Endodermal cell (in vitro differentiated cells): ENCODE data around the gene WDR89. TPM values are rescaled to one million over a fixed set of nuclear protein-coding genes. Genes with fewer than 3 reads are reported as not detected.

ENCODE experiments used
- DNase-seq: peaks from one replicate; pipeline ENCODE4 v3.0.0-alpha.2; 2017
- H3K27ac ChIP-seq: 2 replicates; pipeline ENCODE4 v1.5.1; 2013; ENCODE audit warnings: mild to moderate bottlenecking, low read depth, low read length, moderate library complexity
- H3K27me3 ChIP-seq: 2 replicates; pipeline ENCODE4 v1.6.1; 2013; ENCODE audit warnings: mild to moderate bottlenecking, low read length, moderate library complexity; ENCODE audit not compliant: insufficient read depth, control insufficient read depth, poor library complexity, severe bottlenecking
- H3K36me3 ChIP-seq: 2 replicates; pipeline ENCODE4 v1.7.0; 2013; ENCODE audit warnings: mild to moderate bottlenecking, low read length, moderate library complexity; ENCODE audit not compliant: control insufficient read depth, insufficient read depth
- H3K4me1 ChIP-seq: one replicate; pipeline ENCODE4 v1.7.0; 2013; ENCODE audit warnings: low read length; ENCODE audit not compliant: control insufficient read depth, insufficient read depth
- H3K4me3 ChIP-seq: 2 replicates; pipeline ENCODE4 v1.5.1; 2013; ENCODE audit warnings: mild to moderate bottlenecking, low read length, moderate library complexity
- H3K9ac ChIP-seq: 2 replicates; pipeline ENCODE4 v1.6.1; 2013; ENCODE audit warnings: mild to moderate bottlenecking, low read length, moderate library complexity; ENCODE audit not compliant: poor library complexity, severe bottlenecking; ENCODE audit errors: extremely low read depth
- H3K9me3 ChIP-seq: 2 replicates; pipeline ENCODE4 v1.6.1; 2013; ENCODE audit warnings: mild to moderate bottlenecking, low read length, moderate library complexity; ENCODE audit not compliant: control insufficient read depth
- H3K27ac Mint-ChIP-seq: 2 replicates; pipeline ENCODE4 v1.8.0; 2020; ENCODE audit warnings: mixed read lengths
- H3K27me3 Mint-ChIP-seq: 2 replicates; pipeline ENCODE4 v1.8.0; 2021; ENCODE audit warnings: mild to moderate bottlenecking, mixed read lengths; ENCODE audit not compliant: insufficient read depth
- H3K36me3 Mint-ChIP-seq: 2 replicates; pipeline ENCODE4 v1.8.0; 2020; ENCODE audit warnings: low read depth, mixed read lengths
- H3K4me1 Mint-ChIP-seq: 2 replicates; pipeline ENCODE4 v1.8.0; 2020; ENCODE audit warnings: mixed read lengths
- H3K4me3 Mint-ChIP-seq: 2 replicates; pipeline ENCODE4 v1.8.0; 2020; ENCODE audit warnings: mild to moderate bottlenecking, moderate library complexity, mixed read lengths
- H3K9me3 Mint-ChIP-seq: 2 replicates; pipeline ENCODE4 v1.8.0; 2020; ENCODE audit warnings: mild to moderate bottlenecking, mixed read lengths
- CTCF ChIP-seq: fragments of 200-600 bp; sonication (generic); conservative IDR thresholded peaks from 2 replicates; pipeline ENCODE4 v1.5.0; 2021; ENCODE audit warnings: antibody characterized with exemption, mild to moderate bottlenecking
- WGBS, 2 experiments: methylation state at CpG; one replicate each; pipeline versions ENCODE4 v1.1.5 to v1.1.7; 2013; ENCODE audit warnings: missing lambda C conversion rate in 2 of 2, mixed read lengths in 1 of 2; ENCODE audit not compliant: insufficient coverage in 1 of 2, insufficient read length in 1 of 2; 5-methylcytosine and 5-hydroxymethylcytosine counted together
- long read RNA-seq, 4 experiments: library from polyadenylated mRNA in 2 of 4; library from RNA in 1 of 4; library from capped mRNA in 1 of 4; stranded (forward) in 3 of 4; unstranded in 1 of 4; transcript quantifications; one replicate each; pipeline ENCODE4 v2.0.0, GENCODE V29; 2020 to 2021; ENCODE audit warnings: inconsistent platforms in 1 of 4
- polyA plus RNA-seq, 2 experiments: library from polyadenylated mRNA; stranded (reverse); fragments of 50-300 nt; gene quantifications; one replicate each; pipeline ENCODE4 v1.2.3, GENCODE V29; 2013
- total RNA-seq, 2 donors: library from RNA; stranded (reverse); fragmentation: NEBNext Ultra II Directional in 1 of 2; extraction: Animal tissue kit (Norgen Biotek cat#: 25700) in 1 of 2; gene quantifications; 2 replicates in 1 of 2; 3 replicates in 1 of 2; pipeline ENCODE4 v1.2.1, GENCODE V29; 2021

Gene WDR89
- 10 to 100 TPM; 23.4 to 26.7 TPM for total RNA-seq
- 18.0 TPM for polyA plus RNA-seq (2013, experiment 1 of 2)
- polyA plus RNA-seq (2013, experiment 2 of 2): 17.7 TPM
- long read RNA-seq, experiment 1, transcript WDR89-204 (1 exons, 2,935 nt): major isoform, 8 of 14 reads
- long read RNA-seq, experiment 1, partial matches to known transcripts: 2 of 14 reads
- long read RNA-seq, experiment 1, other reads (novel, unspliced or antisense): 2 of 14 reads
- long read RNA-seq, experiment 2, transcript WDR89-203 (4 exons, 976 nt): major isoform, 5 of 30 reads
- long read RNA-seq, experiment 2, partial matches to known transcripts: 1 of 30 reads
- long read RNA-seq, experiment 2, other reads (novel, unspliced or antisense): 20 of 30 reads
- long read RNA-seq, experiment 3, partial matches to known transcripts: 0 of 46 reads
- long read RNA-seq, experiment 3, other reads (novel, unspliced or antisense): 38 of 46 reads
- long read RNA-seq, experiment 4, partial matches to known transcripts: 1 of 30 reads
- long read RNA-seq, experiment 4, other reads (novel, unspliced or antisense): 23 of 30 reads

GRCh38 chr14:63641473-63642228, at the start of gene WDR89:
Gene WDR89, minus strand, starts transcription at chr14:63641871. Its CDS starts 41,929 bp downstream, at chr14:63599942.
- Histone ChIP-seq H3K27me3 (no peaks in the 10 kb centered on the region), H3K9ac (peak within 1 kb of the TSS; percentile 78), H3K27ac (peak within 1 kb of the TSS; percentile 92), H3K4me3 (peak within 1 kb of the TSS; percentile 99), H3K36me3 (peaks cover 8% of the 10 kb centered on the region), H3K9me3 (peaks cover 14% of the 10 kb centered on the region), H3K4me1 (no peaks in the 10 kb centered on the region)
- Mint-ChIP-seq H3K9me3 (peaks cover 7% of the 10 kb centered on the region), H3K27ac (peak within 1 kb of the TSS; percentile 99), H3K36me3 (peaks cover 32% of the 10 kb centered on the region), H3K4me1 (peaks cover 4% of the 10 kb centered on the region), H3K4me3 (peak within 1 kb of the TSS; percentile 83), H3K27me3 (no peaks in the 10 kb centered on the region)
- peak; percentile 99 for DNase-seq
- 0 to 1% methylated on average over 31 to 60 of the region's 60 CpGs for WGBS, 2 experiments
- TF ChIP-seq CTCF: peak; percentile 90

- WGBS, 2 experiments: 70 to 87% methylated on average over 2 to 3 of the region's 3 CpGs
- no peaks in the 10 kb centered on the region for H3K4me1 ChIP-seq
- H3K4me3 Mint-ChIP-seq: no peak overlapping the region
- H3K27ac ChIP-seq: no peak overlapping the region
- H3K27me3 ChIP-seq: no peaks in the 10 kb centered on the region
- H3K9ac ChIP-seq: no peak overlapping the region
- peaks cover 4% of the 10 kb centered on the region for H3K36me3 Mint-ChIP-seq
- H3K27ac Mint-ChIP-seq: no peak overlapping the region
- H3K9me3 Mint-ChIP-seq: no peaks in the 10 kb centered on the region
- no peaks in the 10 kb centered on the region for H3K4me1 Mint-ChIP-seq
- H3K36me3 ChIP-seq: peaks cover 5% of the 10 kb centered on the region
- no peaks in the 10 kb centered on the region for H3K27me3 Mint-ChIP-seq
- DNase-seq: no peak
- H3K4me3 ChIP-seq: no peak overlapping the region
- no peaks in the 10 kb centered on the region for H3K9me3 ChIP-seq
- no peak for TF ChIP-seq CTCF
These were observed 47.5 kb upstream of the WDR89 start for GRCh38 chr14:63689132-63689531.

DNA sequence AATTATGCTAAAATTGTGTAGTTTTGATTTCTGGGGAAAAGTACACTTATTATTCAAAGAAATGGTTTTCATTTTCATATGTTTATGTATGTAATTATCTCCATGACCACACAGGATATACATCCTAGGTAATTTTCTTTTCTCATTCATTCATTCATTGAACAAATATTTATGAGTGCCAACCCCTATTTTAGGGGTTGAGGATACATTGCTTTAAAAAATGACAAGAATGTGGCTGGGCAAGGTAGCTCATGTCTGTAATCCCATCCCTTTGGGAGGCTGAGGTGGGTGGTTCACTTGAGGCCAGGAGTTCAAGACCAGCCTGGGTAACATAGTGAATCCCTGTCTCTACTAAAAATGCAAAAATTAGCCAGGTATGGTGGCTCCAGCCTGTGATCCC, 45.3 kb upstream of the WDR89 start:
- H3K27ac ChIP-seq: no peak overlapping the region
- Mint-ChIP-seq H3K36me3 (peaks cover 2% of the 10 kb centered on the region), H3K4me1 (no peaks in the 10 kb centered on the region), H3K9me3 (no peaks in the 10 kb centered on the region), H3K4me3 (no peak overlapping the region), H3K27ac (no peak overlapping the region), H3K27me3 (no peaks in the 10 kb centered on the region)
- no peaks in the 10 kb centered on the region for H3K4me1 ChIP-seq
- peaks cover 5% of the 10 kb centered on the region for H3K36me3 ChIP-seq
- no peak for DNase-seq
- no peaks in the 10 kb centered on the region for H3K27me3 ChIP-seq
- H3K4me3 ChIP-seq: no peak overlapping the region
- H3K9me3 ChIP-seq: no peaks in the 10 kb centered on the region
- no peak for TF ChIP-seq CTCF
- H3K9ac ChIP-seq: no peak overlapping the region
